ENCODE results near the gene GAL3ST3.

Gene GAL3ST3

GRCh38 chr11:66007201-66007634 lies 41.7 kb downstream of the GAL3ST3 start:
- H3K4me3 ChIP-seq (ENCODE audit: low read length), result no peak overlapping the region
- TF ChIP-seq ZNF274 (IDR thresholded peaks at IDR 0.05; ENCODE audit: low read depth, low read length), result no peak

- no peak overlapping the region for H3K4me3 ChIP-seq (ENCODE audit: low read length)
- no peak for TF ChIP-seq ZNF274 (IDR thresholded peaks at IDR 0.05; ENCODE audit: low read depth, low read length)
These were observed 42.1 kb downstream of the GAL3ST3 start for GRCh38 chr11:66006891-66007176.

GRCh38 chr11:66006134-66006890 lies 42.6 kb downstream of the GAL3ST3 start:
- no peak for TF ChIP-seq ZNF274 (IDR thresholded peaks at IDR 0.05; ENCODE audit: low read depth, low read length)

GRCh38 chr11:66004186-66004585 lies 44.8 kb downstream of the GAL3ST3 start:
- no peak for TF ChIP-seq ZNF274 (IDR thresholded peaks at IDR 0.05; ENCODE audit: low read depth, low read length)
- H3K4me3 ChIP-seq (ENCODE audit: low read length), result no peak overlapping the region

More at GRCh38 chr11:66006134-66006890, 42.6 kb downstream of the GAL3ST3 start:
- H3K4me3 ChIP-seq (ENCODE audit: low read length), result no peak overlapping the region

- no peak for TF ChIP-seq ZNF274 (IDR thresholded peaks at IDR 0.05; ENCODE audit: low read depth, low read length)
These were observed 45.7 kb downstream of the GAL3ST3 start for GRCh38 chr11:66003291-66003690.

GRCh38 chr11:66002648-66003225 lies 46.2 kb downstream of the GAL3ST3 start:
- TF ChIP-seq ZNF274 (IDR thresholded peaks at IDR 0.05; ENCODE audit: low read depth, low read length), result no peak
- H3K4me3 ChIP-seq (ENCODE audit: low read length), result peak overlapping the region; percentile 75

More at GRCh38 chr11:66003291-66003690, 45.7 kb downstream of the GAL3ST3 start:
- H3K4me3 ChIP-seq (ENCODE audit: low read length), result peak overlapping the region; percentile 75

- peak within 1 kb of the TSS; percentile 75 for H3K4me3 ChIP-seq (ENCODE audit: low read length)
- no peak for TF ChIP-seq ZNF274 (IDR thresholded peaks at IDR 0.05; ENCODE audit: low read depth, low read length)
These were observed 46.9 kb downstream of the GAL3ST3 start, which contains the start of the genes BANF1 and EIF1AD for GRCh38 chr11:66001942-66002647. BANF1 (plus strand) TSS chr11:66002503; CDS start chr11:66003251, 748 bp downstream. EIF1AD (minus strand) TSS chr11:66002157; CDS start chr11:66000389, 1,768 bp downstream.

GRCh38 chr11:65997286-65997685 lies 51.7 kb downstream of the GAL3ST3 start:
- no peak for TF ChIP-seq ZNF274 (IDR thresholded peaks at IDR 0.05; ENCODE audit: low read depth, low read length)
- H3K4me3 ChIP-seq (ENCODE audit: low read length), result no peak overlapping the region

GRCh38 chr11:65992056-65992455 lies 56.9 kb downstream of the GAL3ST3 start:
- no peak overlapping the region for H3K4me3 ChIP-seq (ENCODE audit: low read length)
- no peak for TF ChIP-seq ZNF274 (IDR thresholded peaks at IDR 0.05; ENCODE audit: low read depth, low read length)
